GM23248 (cell line): Measurements from ENCODE around the gene TMEM236. TPM values are rescaled to one million over a fixed set of nuclear protein-coding genes. Genes with fewer than 3 reads are reported as not detected.

ENCODE experiments used
- DNase-seq: peaks from one replicate; pipeline ENCODE4 v3.0.0-alpha.2; 2015
- H2AFZ ChIP-seq: fragments of 200-600 bp; sonication (generic); 2 replicates; pipeline ENCODE4 v1.6.1; 2016; ENCODE audit warnings: antibody characterized with exemption
- H3F3A ChIP-seq: fragments of 200-600 bp; sonication (generic); 2 replicates; pipeline ENCODE4 v1.6.1; 2016; ENCODE audit warnings: mild to moderate bottlenecking, antibody characterized with exemption, mixed run types; ENCODE audit not compliant: insufficient read depth
- H3K27ac ChIP-seq: fragments of 200-600 bp; sonication (generic); 2 replicates; pipeline ENCODE4 v1.5.1; 2016; ENCODE audit warnings: mild to moderate bottlenecking
- H3K27me3 ChIP-seq: fragments of 200-600 bp; sonication (generic); replicated peaks from 2 replicates; pipeline ENCODE4 v1.6.1; 2016; ENCODE audit warnings: mild to moderate bottlenecking; ENCODE audit not compliant: insufficient read depth
- H3K36me3 ChIP-seq: fragments of 200-600 bp; sonication (generic); 2 replicates; pipeline ENCODE4 v1.6.1; 2016; ENCODE audit warnings: low read depth, mild to moderate bottlenecking
- H3K4me1 ChIP-seq: fragments of 200-600 bp; sonication (generic); 2 replicates; pipeline ENCODE4 v1.6.1; 2016; ENCODE audit warnings: mild to moderate bottlenecking; ENCODE audit not compliant: insufficient read depth
- H3K4me2 ChIP-seq: fragments of 200-600 bp; sonication (generic); one replicate; pipeline ENCODE4 v1.6.1; 2016; ENCODE audit warnings: mild to moderate bottlenecking; ENCODE audit not compliant: unreplicated experiment
- H3K4me3 ChIP-seq: fragments of 200-600 bp; sonication (generic); 2 replicates; pipeline ENCODE4 v1.5.1; 2016; ENCODE audit warnings: mild to moderate bottlenecking
- H3K79me2 ChIP-seq: fragments of 200-600 bp; sonication (generic); 2 replicates; pipeline ENCODE4 v1.6.1; 2016; ENCODE audit warnings: mild to moderate bottlenecking; ENCODE audit not compliant: insufficient read depth
- H3K9ac ChIP-seq: fragments of 200-600 bp; sonication (generic); 2 replicates; pipeline ENCODE4 v1.6.1; 2016; ENCODE audit warnings: mild to moderate bottlenecking
- H3K9me2 ChIP-seq: fragments of 200-600 bp; sonication (generic); 2 replicates; pipeline ENCODE4 v1.6.1; 2016; ENCODE audit warnings: mixed run types, mild to moderate bottlenecking, moderate library complexity; ENCODE audit not compliant: insufficient read depth
- H3K9me3 ChIP-seq: fragments of 200-600 bp; sonication (generic); one replicate; pipeline ENCODE4 v1.6.1; 2017; ENCODE audit warnings: low read depth
- H4K20me1 ChIP-seq: fragments of 200-600 bp; sonication (generic); 2 replicates; pipeline ENCODE4 v1.6.0; 2016; ENCODE audit not compliant: insufficient read depth
- EZH2 ChIP-seq: fragments of 200-600 bp; sonication (generic); IDR thresholded peaks from 2 replicates; pipeline ENCODE4 v1.6.1; 2018; ENCODE audit warnings: antibody characterized with exemption, mild to moderate bottlenecking; ENCODE audit not compliant: insufficient read depth, poor library complexity, severe bottlenecking
- EZH2phosphoT487 ChIP-seq: fragments of 200-600 bp; sonication (generic); IDR thresholded peaks from 2 replicates; pipeline ENCODE4 v1.6.1; 2018; ENCODE audit warnings: antibody characterized with exemption, moderate library complexity, mild to moderate bottlenecking, low read depth; ENCODE audit not compliant: insufficient read depth
- WGBS, 2 experiments: methylation state at CpG; one replicate each; pipeline ENCODE4 v1.1.6; 2015 to 2017; ENCODE audit warnings: low lambda C conversion rate in 2 of 2, low coverage in 1 of 2; ENCODE audit errors: missing lambda C conversion rate in 2 of 2; 5-methylcytosine and 5-hydroxymethylcytosine counted together
- in situ Hi-C: fragments of 300-500 bp; cut with MboI; formaldehyde crosslinking; loops from 2 replicates; pipeline ENCODE4 v1.15.0; 2020
- polyA plus RNA-seq: library from polyadenylated mRNA; unstranded; fragments of >200 nt; fragmentation: Nextera tagmentation; extraction: Ambion mirVana; gene quantifications from 2 replicates; pipeline ENCODE4 v1.2.1, GENCODE V29; 2016
- total RNA-seq: library from RNA; depleted of rRNA; stranded (reverse); fragments of >200 nt; shearing (Covaris generic); gene quantifications from 2 replicates; pipeline ENCODE4 v1.2.3, GENCODE V29; 2014; rRNA removed

TMEM236 gene, protein sequence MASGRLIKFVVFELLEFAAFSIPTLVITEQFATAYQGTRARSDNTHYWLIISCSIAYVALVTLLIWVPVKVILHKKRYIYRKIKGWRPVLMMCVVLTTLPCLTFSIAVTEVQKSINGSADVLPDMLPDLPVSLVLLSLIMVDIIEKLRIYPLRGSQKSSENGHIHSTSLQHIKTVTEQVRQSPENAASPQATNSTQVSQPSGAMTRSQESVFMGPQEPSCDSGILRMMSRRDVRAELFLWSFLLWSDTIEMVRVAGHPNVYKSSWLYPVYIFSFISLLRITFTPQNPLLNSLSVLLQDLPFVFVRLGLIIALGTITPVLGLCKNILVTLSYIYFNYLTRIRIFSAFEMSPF
- total RNA-seq (0.11 and 0.13 TPM in 2 replicates), polyA plus RNA-seq (not detected in 2 replicates)

DNA sequence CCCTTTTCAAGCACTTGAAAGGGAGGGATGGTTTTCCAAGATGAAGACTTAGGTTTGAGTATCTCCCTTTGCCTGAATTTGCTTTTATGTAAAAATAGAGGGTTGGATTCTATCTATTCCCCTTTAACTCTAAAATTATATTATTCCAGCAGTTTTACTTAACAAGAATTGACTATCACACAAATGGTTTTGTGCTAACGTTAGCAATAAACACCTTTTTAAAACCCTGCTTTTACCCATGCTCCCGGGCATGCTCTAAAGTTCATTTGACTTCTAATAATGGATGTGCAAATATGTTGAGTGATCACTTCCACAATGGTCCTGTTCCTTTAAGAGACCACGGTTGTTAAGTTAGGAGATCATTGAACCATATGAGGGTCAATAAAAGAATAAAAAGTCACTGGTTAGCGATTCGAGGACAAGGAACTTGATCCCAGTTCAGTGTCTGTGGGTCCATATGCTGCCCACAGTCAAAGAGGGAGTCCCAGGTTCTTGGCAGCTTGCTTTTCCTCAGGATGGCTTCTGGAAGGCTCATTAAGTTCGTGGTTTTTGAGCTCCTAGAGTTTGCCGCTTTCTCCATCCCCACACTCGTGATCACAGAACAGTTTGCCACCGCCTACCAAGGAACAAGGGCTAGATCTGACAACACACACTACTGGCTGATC, at the start of gene TMEM236:
Gene TMEM236 (plus strand): TSS at position 421 of the 665 bp plus-strand sequence. CDS start 95 bp downstream, at position 516.
- 73 to 75% methylated on average over 9 of the region's 9 CpGs for WGBS, 2 experiments
- no peaks in the 10 kb centered on the region for H3K79me2 ChIP-seq
- H3F3A ChIP-seq: no peaks in the 10 kb centered on the region
- DNase-seq: no peak
- in situ Hi-C loops: no loop called here
- TF ChIP-seq EZH2phosphoT487: no peak
- TF ChIP-seq EZH2: no peak
- H3K4me2 ChIP-seq: no peak within 1 kb of the TSS
- H3K9me2 ChIP-seq: no peaks in the 10 kb centered on the region
- H4K20me1 ChIP-seq: no peaks in the 10 kb centered on the region
- H3K27ac ChIP-seq: no peak within 1 kb of the TSS
- no peaks in the 10 kb centered on the region for H3K27me3 ChIP-seq
- H3K4me1 ChIP-seq: no peaks in the 10 kb centered on the region
- no peak within 1 kb of the TSS for H2AFZ ChIP-seq
- no peaks in the 10 kb centered on the region for H3K36me3 ChIP-seq
- no peaks in the 10 kb centered on the region for H3K9me3 ChIP-seq
- H3K9ac ChIP-seq: no peak within 1 kb of the TSS
- H3K4me3 ChIP-seq: no peak within 1 kb of the TSS

DNA sequence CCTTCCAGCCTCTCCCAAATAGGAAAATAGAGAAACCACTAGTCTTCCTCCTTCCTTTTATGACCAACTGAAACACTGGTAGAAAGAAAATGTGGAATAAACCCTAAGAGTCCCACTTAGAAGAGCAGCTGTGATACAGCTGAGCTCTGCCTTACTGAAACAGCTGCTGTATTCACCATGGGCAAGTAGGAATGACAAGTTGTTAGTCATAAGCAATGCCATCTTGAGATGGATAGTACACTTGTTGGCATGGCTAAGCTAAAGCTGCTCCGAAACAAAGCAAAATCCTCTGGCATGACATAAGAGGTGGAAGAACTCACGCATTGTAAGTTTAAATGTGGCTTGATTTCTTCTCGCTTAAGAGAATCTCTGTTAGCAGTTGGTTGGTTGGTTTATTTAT, 48.3 kb upstream of the TMEM236 start:
- Histone ChIP-seq H3K36me3 (peaks cover 49% of the 10 kb centered on the region), H3K4me2 (no peak overlapping the region), H2AFZ (no peak overlapping the region), H3F3A (no peaks in the 10 kb centered on the region), H3K27me3 (no peaks in the 10 kb centered on the region), H3K4me1 (no peaks in the 10 kb centered on the region), H3K79me2 (peaks cover 8% of the 10 kb centered on the region; the same call in 1 of the 2 replicates), H4K20me1 (no peaks in the 10 kb centered on the region), H3K9ac (no peak overlapping the region), H3K9me3 (no peaks in the 10 kb centered on the region), H3K4me3 (no peak overlapping the region), H3K9me2 (no peaks in the 10 kb centered on the region), H3K27ac (no peak overlapping the region)
- in situ Hi-C loops: no loop called here
- WGBS, 2 experiments: 85 to 89% methylated on average over 3 of the region's 3 CpGs
- peak; percentile 2 for DNase-seq
- TF ChIP-seq EZH2phosphoT487: no peak
- TF ChIP-seq EZH2: no peak

DNA sequence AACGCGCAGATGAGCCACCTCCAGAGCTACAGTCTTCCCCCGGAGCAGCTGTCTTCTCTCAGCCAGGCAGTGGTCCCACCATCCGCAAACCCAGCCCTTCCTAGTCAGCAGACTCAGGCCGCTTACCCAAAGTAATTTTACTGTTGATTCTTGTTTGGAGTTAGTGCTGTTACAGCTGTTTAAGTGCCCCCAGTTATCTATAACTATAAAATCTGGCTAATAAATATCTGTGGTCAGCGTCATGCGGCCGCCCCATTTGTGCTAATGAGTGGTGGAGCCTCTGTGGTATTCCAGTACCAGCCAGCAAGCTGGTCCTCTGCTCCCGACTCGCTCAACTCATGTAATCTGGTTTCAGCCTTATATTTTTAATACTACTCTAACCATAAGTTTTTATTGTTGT, 43.2 kb upstream of the TMEM236 start:
- in situ Hi-C loops: no loop called here
- Histone ChIP-seq H3K79me2 (peaks cover 9% of the 10 kb centered on the region; the same call in 1 of the 2 replicates), H3K4me1 (no peaks in the 10 kb centered on the region), H3K27ac (no peak overlapping the region), H3F3A (no peaks in the 10 kb centered on the region), H4K20me1 (no peaks in the 10 kb centered on the region), H3K4me3 (no peak overlapping the region), H3K9me2 (no peaks in the 10 kb centered on the region), H3K9me3 (no peaks in the 10 kb centered on the region), H3K27me3 (no peaks in the 10 kb centered on the region), H3K4me2 (no peak overlapping the region), H3K36me3 (peaks cover 59% of the 10 kb centered on the region), H3K9ac (no peak overlapping the region), H2AFZ (no peak overlapping the region)
- TF ChIP-seq EZH2 (no peak), EZH2phosphoT487 (no peak)
- DNase-seq: no peak
- WGBS, 2 experiments: 95 to 98% methylated on average over 10 of the region's 10 CpGs

DNA sequence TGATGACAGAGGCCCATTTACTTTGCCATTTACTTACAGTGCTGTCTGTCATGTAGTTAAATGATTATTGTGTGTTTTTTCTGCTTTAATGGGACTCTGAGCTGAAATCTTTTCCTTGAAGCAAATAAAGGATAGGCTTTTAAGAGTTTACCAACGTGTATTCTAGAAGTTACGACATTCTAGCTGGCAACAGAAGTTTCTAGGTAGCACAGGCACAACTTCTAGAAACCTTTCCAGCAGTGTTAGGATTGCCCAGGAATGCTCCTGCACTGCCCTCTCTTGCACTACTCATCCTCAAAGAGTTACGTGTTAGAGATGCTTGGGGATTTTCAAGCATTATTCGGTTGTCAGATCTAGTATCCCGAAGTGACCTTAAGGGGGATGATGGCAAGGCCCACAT, 42.5 kb upstream of the TMEM236 start:
- in situ Hi-C loops: no loop called here
- H2AFZ ChIP-seq: no peak overlapping the region
- H3K4me1 ChIP-seq: no peaks in the 10 kb centered on the region
- no peaks in the 10 kb centered on the region for H4K20me1 ChIP-seq
- H3K27ac ChIP-seq: no peak overlapping the region
- no peaks in the 10 kb centered on the region for H3K9me3 ChIP-seq
- H3F3A ChIP-seq: no peaks in the 10 kb centered on the region
- no peak for DNase-seq
- H3K27me3 ChIP-seq: no peaks in the 10 kb centered on the region
- no peak for TF ChIP-seq EZH2
- TF ChIP-seq EZH2phosphoT487: no peak
- no peak overlapping the region for H3K4me2 ChIP-seq
- peaks cover 9% of the 10 kb centered on the region; the same call in 1 of the 2 replicates for H3K79me2 ChIP-seq
- H3K36me3 ChIP-seq: peaks cover 61% of the 10 kb centered on the region
- H3K4me3 ChIP-seq: no peak overlapping the region
- no peaks in the 10 kb centered on the region for H3K9me2 ChIP-seq
- no peak overlapping the region for H3K9ac ChIP-seq
- WGBS, 2 experiments: 87 to 94% methylated on average over 5 of the region's 5 CpGs
